NCI-H748 (cell line): ENCODE results near the gene RCE1.

Source experiments
- DNase-seq: peaks from one replicate; lab custom pipeline; 2025; ENCODE audit not compliant: unreplicated experiment; lab: John Stamatoyannopoulos, UW

The RCE1 gene

DNA sequence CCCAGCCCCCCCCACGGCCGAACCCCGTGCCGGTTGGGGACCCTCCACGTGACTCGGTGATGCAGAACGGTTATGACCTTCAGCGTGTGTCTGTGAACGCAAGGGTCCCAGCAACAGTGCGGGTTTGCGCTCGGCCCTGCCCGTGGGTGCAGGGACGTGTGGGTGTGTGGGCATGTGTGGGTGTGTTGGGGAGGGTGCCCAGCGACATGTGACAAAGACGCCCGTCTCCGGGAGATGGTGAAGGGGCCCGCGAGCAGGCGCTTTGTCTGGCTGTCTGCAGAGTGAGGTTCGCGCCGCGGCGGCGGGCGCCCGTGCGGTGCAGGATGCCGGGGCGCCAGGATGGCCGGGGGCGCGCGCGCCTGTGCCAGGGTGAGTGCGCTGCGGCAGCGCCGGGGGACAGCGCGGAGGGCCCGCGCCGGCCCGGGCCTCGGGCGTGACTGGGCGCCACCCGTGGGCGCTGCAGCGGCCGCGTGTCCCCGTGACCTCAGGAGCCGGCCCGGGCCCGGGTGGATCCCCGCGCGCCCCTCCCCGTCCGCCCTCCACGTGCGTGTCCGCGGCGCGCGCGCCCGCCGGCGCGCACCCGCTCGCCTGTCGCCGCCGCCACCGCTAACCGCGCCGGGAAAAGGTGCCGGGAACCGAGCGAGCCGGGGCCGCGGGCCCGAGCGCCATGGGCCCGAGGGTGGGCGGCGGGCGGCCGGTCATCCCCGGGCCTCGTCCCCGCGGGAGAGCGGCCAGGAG lies 13.4 kb downstream of the RCE1 start, which contains the start of gene LRFN4:
Gene LRFN4, plus strand, starts transcription at position 569 of the 738 bp plus-strand sequence. CDS start 681 bp downstream, outside the sequence.
- DNase-seq: peak; percentile 82

DNA sequence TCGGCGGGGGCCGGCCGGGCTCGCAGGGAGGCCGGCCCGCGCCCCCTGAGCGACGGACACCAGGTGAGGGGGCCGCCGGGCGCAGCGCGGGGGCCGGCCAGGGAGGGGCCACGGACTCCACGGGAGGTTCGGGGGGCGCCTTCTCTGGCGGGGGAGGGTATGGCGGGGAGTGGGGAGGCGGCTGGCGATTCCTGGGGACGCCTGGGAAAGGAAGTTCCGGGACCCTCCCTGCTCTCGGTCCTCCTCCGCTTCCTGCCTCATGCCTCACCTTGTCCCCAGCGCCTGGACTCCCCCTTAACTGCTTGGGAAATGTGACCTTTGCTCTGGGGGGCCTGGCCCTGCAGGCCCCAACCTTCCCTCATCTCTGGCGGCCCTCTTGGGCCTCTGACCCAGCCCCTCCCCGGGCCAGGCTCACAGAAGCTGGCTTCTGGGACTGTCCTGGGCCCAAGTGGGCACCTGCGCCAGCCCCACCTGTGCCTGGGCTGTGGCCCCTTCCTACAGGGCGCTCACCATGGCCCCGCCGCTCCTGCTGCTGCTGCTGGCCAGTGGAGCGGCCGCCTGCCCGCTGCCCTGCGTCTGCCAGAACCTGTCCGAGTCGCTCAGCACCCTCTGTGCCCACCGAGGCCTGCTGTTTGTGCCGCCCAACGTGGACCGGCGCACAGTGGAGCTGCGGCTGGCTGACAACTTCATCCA lies 14.1 kb downstream of the RCE1 start:
- DNase-seq: peak; percentile 26

- no peak for DNase-seq
Measured at GRCh38 chr11:66857927-66858185, 14.6 kb downstream of the RCE1 start.

DNA sequence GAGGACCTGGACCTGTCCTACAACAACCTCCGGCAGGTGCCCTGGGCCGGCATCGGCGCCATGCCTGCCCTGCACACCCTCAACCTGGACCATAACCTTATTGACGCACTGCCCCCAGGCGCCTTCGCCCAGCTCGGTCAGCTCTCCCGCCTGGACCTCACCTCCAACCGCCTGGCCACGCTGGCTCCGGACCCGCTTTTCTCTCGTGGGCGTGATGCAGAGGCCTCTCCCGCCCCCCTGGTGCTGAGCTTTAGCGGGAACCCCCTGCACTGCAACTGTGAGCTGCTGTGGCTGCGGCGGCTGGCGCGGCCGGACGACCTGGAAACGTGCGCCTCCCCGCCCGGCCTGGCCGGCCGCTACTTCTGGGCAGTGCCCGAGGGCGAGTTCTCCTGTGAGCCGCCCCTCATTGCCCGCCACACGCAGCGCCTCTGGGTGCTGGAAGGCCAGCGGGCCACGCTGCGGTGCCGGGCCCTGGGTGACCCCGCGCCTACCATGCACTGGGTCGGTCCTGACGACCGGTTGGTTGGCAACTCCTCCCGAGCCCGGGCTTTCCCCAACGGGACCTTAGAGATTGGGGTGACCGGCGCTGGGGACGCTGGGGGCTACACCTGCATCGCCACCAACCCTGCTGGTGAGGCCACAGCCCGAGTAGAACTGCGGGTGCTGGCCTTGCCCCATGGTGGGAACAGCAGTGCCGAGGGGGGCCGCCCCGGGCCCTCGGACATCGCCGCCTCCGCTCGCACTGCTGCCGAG lies 15.1 kb downstream of the RCE1 start:
- DNase-seq: no peak

GRCh38 chr11:66858939-66859685 lies 15.9 kb downstream of the RCE1 start:
- DNase-seq: no peak

- no peak for DNase-seq
Measured at GRCh38 chr11:66859686-66860448, 16.6 kb downstream of the RCE1 start.

DNA sequence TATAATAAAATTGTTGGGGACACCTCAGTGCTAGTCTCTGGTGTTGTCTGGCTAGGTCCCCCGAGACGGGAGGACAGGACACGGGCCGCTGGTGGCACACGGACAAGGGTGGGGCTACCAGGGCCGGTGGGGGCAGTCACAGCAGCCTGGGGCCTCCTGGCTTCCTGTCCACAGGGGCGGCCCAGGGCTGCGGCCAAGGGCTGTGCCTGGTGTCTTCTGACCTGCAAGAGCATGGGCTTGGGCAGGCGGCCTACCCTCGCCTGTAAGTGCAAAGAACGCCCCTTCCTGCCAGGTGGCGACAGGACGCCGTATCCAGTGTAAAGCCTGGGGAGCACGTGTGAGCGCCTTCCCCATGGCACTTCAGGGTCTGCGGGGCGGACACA lies 17.2 kb downstream of the RCE1 start:
- DNase-seq: no peak

GRCh38 chr11:66861038-66861773 lies 18.0 kb downstream of the RCE1 start:
- DNase-seq: no peak

DNA sequence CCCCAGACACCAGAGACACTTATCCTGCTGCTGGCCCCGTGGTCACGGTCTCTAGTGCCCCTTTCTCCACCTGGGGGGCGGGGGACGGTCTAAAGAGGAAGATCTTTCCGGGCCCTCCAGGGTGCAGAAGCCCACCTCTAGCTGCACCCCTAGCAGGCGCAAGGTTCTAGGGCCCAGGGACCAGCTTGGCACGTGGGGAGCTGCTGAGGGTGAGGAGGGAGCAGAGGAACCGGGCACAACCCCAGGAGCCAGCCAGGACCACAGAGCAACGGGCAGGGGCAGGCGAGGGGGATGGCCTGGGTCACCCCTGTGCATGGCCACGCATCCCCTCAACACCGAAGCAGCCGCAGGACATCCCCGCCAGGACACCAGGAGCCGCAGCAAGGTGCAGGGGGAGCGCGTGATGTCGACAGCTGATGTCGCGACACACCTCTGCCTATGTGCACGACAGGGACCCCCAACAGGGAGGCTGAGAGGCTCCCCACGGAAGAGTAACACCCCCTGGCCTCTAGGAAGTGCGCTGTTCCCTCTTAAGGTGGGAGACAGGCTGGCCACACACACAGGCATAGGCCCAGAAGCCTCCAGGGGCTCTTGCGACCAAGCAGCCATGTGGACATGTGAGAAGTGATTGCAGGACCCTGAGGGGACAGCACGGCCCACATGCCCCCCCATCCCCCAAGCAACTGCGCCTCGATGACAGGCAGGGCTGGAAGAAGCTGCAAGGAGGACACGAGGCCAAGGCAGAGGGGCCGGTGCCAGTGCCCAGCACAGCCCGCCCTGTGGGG lies 18.7 kb downstream of the RCE1 start:
- DNase-seq: no peak

DNA sequence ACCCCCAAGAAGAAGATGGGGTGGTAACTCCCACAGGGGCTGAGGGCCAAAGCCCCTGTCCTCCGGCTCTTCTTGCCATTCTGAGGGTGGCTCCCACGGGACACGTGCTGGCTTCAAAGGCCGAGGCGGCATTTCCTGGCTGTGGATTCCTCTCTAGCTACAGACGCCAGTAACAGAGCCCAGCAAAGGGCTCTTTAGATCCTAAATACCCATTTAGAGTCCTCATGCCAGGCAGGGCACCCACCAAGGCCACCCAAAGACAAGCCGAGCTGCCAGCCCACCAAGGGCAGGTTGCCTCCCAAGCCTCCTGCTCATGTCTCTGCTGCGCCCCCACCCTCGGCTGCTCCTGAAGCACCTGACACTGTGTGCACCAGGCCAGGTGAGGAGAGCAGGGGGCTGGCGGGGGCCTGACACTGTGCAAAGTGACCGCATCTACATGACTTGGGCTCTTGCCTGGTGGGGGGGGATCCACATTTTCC lies 19.4 kb downstream of the RCE1 start:
- no peak for DNase-seq

DNA sequence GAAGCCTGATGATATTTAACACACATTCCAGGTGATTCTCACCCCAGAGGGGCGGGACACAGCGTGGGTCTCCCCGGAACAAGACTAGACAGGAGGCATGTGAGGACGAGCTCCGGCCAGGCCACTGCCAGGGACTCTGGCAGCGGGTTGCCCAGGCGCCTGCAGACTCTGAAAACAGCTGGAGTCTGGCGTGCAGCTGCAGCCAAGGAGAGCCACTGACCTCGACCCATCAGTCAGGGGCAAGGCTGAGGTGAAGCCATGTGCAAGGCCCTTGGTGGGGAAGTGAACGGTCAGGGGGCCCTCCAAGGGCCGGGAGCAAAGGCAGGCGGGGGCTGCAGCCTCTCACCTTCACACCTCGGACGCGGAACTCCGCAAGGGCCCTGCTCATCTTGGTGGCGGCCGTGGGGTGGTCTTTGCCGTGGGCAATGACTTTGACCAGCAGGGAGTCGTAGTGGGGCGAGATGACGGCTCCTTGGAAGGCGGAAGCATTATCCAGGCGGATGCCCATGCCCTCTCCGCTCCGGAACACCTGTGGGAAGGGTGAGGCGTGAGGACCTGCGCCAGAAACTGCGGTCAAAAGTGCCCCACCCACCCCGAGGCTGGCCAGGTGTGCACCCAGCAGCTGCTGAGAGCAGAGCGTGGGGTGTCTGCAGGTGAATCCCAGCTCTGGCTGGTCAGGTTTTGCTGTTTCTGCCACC lies 20.3 kb downstream of the RCE1 start:
- no peak for DNase-seq

DNA sequence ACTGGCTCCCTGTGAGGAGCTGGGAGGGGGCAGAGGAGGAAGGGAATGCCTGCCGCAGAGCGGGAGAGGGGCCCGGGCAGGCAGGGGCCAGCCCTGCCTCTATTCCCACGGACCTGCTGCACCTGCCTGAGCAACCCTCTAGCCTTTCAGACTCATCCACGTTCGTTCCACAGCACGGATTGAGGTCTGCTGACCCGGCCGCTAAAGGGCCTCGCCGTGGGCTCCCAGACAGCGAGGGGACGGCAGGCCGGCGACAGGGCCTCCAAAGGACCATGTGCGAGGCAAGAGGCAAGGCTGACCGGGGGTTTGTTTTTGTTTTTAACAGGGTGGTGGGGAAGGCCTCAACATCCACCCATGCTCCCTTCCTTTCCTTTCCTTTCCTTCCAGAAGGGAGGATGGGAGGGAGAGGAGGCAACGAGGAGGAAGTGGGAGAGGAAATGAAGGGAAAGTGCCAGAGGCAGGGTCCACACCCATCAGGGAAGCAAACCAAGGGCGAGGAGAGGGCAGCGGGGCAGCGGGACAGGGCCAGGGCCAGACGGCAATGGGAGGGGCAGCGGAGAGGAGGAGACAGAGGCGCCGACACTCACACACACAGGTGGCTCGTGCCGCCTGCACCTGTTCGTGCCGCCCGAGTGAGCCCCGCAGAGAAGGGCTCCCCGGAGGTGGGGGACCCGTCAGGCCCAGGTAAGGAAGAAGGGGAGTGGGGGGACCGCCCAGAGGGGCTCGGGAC lies 21.1 kb downstream of the RCE1 start:
- no peak for DNase-seq

DNA sequence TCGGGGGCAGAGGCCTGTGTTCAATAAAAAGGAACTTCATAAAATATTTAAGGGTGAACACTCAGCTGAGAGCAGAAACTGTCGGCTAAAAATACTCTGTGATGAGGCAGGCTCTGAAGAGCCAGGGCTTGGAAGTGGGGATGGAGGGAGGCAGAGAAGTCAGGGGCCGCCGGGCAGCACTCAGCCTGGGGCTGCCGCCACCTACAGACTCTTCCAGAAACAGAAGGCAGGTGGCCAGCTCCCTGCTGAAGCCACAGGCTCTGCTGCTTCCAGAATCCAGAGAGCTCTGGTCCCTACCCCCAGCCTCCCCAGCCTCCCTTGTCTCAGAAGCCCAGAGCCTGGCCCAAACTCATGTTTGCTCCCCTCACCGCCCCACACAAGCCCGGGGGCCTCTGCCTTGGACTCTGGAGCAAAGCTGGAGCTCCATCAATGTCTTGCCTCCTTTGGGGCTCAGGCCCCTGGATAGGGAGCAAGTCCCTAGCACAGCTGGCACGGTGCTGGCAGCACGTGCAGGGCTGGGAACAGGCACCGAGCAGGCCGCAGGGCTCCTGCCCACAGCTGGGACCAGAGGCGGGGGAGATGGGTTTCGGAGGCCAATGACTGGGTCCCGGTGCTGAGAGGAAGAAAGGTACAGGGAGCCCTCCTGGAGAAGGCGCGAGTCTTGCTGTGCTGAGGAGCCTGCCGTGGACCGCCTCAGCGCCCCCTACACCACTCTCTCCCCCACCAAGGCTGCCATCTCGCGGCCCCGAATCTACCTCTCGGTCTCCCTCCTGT lies 21.9 kb downstream of the RCE1 start:
- no peak for DNase-seq

GRCh38 chr11:66866007-66866406 lies 22.8 kb downstream of the RCE1 start:
- DNase-seq: no peak

DNA sequence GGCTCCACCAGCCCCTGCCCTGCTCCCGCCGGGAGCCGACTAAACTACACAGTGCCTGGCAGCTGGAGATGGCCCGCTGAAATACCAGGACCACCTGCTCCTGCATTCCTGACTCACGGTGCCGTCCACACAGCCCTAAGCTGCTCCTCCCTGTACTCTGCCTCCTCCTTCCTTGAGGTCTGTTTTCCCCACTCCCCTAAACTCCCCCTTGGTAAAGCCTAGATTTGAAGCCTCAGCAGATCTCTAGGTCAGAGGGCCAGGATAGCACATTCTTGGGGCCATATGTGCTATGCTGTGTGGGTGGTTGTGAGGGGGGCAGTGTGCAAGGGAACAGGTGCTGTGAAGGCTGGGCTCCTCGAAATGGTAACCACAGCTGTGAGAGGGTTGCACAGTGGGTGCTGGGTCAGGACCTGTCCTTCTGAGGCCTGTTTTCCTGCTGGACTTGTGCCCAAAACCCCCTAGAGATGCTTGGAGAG lies 23.3 kb downstream of the RCE1 start:
- no peak for DNase-seq

GRCh38 chr11:66867425-66868040 lies 24.3 kb downstream of the RCE1 start:
- no peak for DNase-seq
